Activated naive CD4-positive, alpha-beta T cell treated with anti-CD3 and anti-CD28 coated beads, Interleukin-2, amount 10 ng/mL, durations not matched to agents 7 days and 5 days (primary cell): ENCODE data around the gene ZNF609.
"Not testable (repeated sequence)": the region's sequence is repeated elsewhere in the genome, so short reads cannot be mapped to it uniquely, and the experiment has no call there.

Experiments
- CTCF ChIA-PET: fragments of 350-600 bp; sonication (Branson Sonifier 250); formaldehyde crosslinking; loops from one replicate; lab custom pipeline; 2021; ENCODE audit warnings: antibody characterized with exemption; lab: Charles Lee
- DNase-seq: peaks from one replicate; pipeline ENCODE4 v3.0.0-alpha.2; 2020
- H3K27ac Mint-ChIP-seq: one replicate; pipeline ENCODE4 v1.8.0; 2021; ENCODE audit warnings: mild to moderate bottlenecking, moderate library complexity, mixed read lengths
- H3K27me3 Mint-ChIP-seq: one replicate; pipeline ENCODE4 v1.8.0; 2021; ENCODE audit warnings: mild to moderate bottlenecking, mixed read lengths
- H3K36me3 Mint-ChIP-seq: one replicate; pipeline ENCODE4 v1.8.0; 2021; ENCODE audit warnings: mixed read lengths
- H3K4me1 Mint-ChIP-seq: one replicate; pipeline ENCODE4 v1.8.0; 2021; ENCODE audit warnings: mixed read lengths
- H3K4me3 Mint-ChIP-seq: one replicate; pipeline ENCODE4 v1.8.0; 2021; ENCODE audit warnings: mild to moderate bottlenecking, moderate library complexity, mixed read lengths
- H3K9me3 Mint-ChIP-seq: one replicate; pipeline ENCODE4 v1.8.0; 2021; ENCODE audit warnings: mixed read lengths

ZNF609 gene

GRCh38 chr15:64581408-64581761 lies 121.0 kb downstream of the ZNF609 start:
- peaks cover 33% of the 10 kb centered on the region for H3K4me1 Mint-ChIP-seq
- peaks cover 19% of the 10 kb centered on the region for H3K9me3 Mint-ChIP-seq
- no peaks in the 10 kb centered on the region for H3K27me3 Mint-ChIP-seq
- no peak for DNase-seq
- H3K36me3 Mint-ChIP-seq = peaks cover 37% of the 10 kb centered on the region
- CTCF ChIA-PET = no interaction called here
- H3K4me3 Mint-ChIP-seq = no peak overlapping the region
- no peak overlapping the region for H3K27ac Mint-ChIP-seq

DNA sequence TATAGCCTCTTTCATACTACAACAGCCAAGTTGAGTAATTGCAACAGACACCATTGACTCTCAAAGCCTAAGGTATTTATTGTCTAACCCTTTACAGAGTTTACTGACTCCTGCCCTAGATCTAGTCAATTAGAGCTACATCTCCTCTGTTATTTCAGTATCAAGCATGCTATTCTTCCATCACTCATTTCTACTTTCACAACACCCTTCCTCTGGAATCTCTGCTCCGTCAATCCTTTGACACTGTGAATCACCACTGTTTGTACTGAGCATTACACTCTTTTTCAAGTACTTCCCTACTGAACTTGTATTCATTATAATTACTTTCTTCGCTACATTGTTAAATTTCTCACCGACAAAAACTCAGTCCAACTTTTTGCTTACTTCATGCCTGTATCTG lies 121.8 kb downstream of the ZNF609 start:
- Mint-ChIP-seq H3K4me1 (peaks cover 41% of the 10 kb centered on the region), H3K9me3 (peaks cover 19% of the 10 kb centered on the region), H3K4me3 (no peak overlapping the region), H3K27ac (peak overlapping the region; percentile 38), H3K27me3 (no peaks in the 10 kb centered on the region), H3K36me3 (peaks cover 41% of the 10 kb centered on the region)
- no peak for DNase-seq
- CTCF ChIA-PET = no interaction called here

DNA sequence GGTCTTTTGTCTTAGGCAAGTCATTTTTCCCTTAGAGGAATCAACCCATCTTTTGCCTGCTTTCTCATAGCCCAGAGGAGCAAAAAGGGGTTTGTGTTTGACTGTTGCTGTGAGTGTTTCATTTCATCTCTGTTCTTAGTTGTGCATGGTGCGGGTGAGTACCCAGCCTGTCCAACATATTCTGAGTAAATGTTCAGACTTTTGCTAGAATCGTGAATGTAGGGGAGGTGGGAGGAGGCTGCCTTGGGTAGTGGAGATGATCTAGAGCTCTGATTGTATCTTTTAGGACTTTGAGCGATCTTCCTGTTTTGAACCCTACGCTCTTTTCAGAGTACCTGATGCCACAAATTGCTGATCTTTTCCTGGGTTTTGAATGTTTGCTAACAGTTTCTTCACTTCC lies 123.1 kb downstream of the ZNF609 start:
- Mint-ChIP-seq H3K36me3 (peaks cover 46% of the 10 kb centered on the region), H3K4me3 (peak overlapping the region; percentile 52), H3K9me3 (peaks cover 19% of the 10 kb centered on the region), H3K27me3 (no peaks in the 10 kb centered on the region), H3K4me1 (peaks cover 51% of the 10 kb centered on the region), H3K27ac (peak overlapping the region; percentile 88)
- peak; percentile 43 for DNase-seq
- CTCF ChIA-PET = interaction anchor here (1.0 kb wide), 1 partner anchor 70 kb away, joined by 3 read pairs; no protein-coding TSS in a partner anchor

DNA sequence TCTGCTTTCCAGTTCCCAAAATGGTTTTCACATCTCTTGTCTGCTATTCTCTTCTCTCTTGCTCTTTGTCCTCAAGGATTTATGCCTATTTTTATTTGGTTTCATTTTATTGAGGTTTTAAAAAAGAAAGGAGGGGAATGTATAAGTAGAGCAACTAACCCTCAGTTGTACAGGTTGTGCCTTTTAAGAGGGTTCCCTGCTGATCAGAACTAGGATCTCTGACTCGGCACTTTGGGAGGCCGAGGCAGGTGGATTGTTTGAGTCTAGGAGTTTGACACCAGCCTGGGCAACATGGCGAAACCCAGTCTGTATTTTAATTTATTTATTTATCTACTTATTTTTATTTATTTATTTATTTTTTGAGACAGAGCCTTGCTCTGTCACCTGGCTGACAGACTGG lies 123.6 kb downstream of the ZNF609 start:
- Mint-ChIP-seq H3K4me1 (peaks cover 55% of the 10 kb centered on the region), H3K9me3 (peaks cover 19% of the 10 kb centered on the region), H3K27me3 (no peaks in the 10 kb centered on the region), H3K4me3 (peak overlapping the region; percentile 52), H3K27ac (peak overlapping the region; percentile 88), H3K36me3 (peaks cover 43% of the 10 kb centered on the region)
- CTCF ChIA-PET = interaction anchor here (1.0 kb wide), 1 partner anchor 69 kb away, joined by 3 read pairs; no protein-coding TSS in a partner anchor
- no peak for DNase-seq

DNA sequence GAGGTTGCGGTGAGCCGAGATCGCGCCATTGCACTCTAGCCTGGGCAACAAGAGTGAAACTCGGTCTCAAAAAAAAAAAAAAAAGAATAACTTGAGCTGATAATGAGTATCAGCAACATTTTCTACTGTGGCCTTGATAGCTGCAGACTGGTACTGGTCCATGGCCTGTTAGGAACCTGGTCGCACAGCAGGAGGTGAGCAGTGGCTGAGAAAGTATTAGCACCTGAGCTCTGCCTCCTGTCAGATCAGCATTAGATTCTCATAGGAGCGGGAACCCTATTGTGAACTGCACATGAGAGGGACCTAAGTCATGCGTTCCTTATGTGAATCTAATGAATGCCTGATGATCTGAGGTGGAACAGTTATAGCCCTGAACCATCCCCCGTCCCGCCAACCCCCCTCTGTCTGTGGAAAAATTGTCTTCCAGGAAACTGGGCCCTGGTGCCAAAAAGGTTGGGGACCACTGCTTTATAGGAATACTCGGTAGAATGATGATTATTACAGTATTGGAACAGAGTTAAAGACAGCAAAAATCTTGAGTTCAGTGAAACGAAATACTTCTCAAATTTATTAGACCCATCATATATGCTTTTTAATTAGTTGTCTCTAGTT lies 126.0 kb downstream of the ZNF609 start:
- Mint-ChIP-seq H3K27ac (no peak overlapping the region), H3K4me3 (no peak overlapping the region), H3K36me3 (peaks cover 37% of the 10 kb centered on the region), H3K4me1 (peaks cover 78% of the 10 kb centered on the region), H3K9me3 (peaks cover 9% of the 10 kb centered on the region), H3K27me3 (no peaks in the 10 kb centered on the region)
- DNase-seq = no peak
- CTCF ChIA-PET = interaction anchor here (0.6 kb wide), 1 partner anchor 37 kb away, joined by 3 read pairs; no protein-coding TSS in a partner anchor

GRCh38 chr15:64586984-64587383 lies 126.6 kb downstream of the ZNF609 start:
- H3K9me3 Mint-ChIP-seq = peaks cover 5% of the 10 kb centered on the region
- peaks cover 32% of the 10 kb centered on the region for H3K36me3 Mint-ChIP-seq
- no peak for DNase-seq
- H3K27me3 Mint-ChIP-seq = no peaks in the 10 kb centered on the region
- no peak overlapping the region for H3K27ac Mint-ChIP-seq
- H3K4me1 Mint-ChIP-seq = peaks cover 77% of the 10 kb centered on the region
- no peak overlapping the region for H3K4me3 Mint-ChIP-seq
- CTCF ChIA-PET = interaction anchor here (0.6 to 0.8 kb wide), 2 partner anchors 37 to 66 kb away, joined by 3 read pairs; no protein-coding TSS in a partner anchor

GRCh38 chr15:64589435-64590084 lies 129.2 kb downstream of the ZNF609 start:
- no peak for DNase-seq
- Mint-ChIP-seq H3K27me3 (no peaks in the 10 kb centered on the region), H3K4me3 (no peak overlapping the region), H3K27ac (peak overlapping the region; percentile 79), H3K9me3 (peaks cover 2% of the 10 kb centered on the region), H3K36me3 (peaks cover 33% of the 10 kb centered on the region), H3K4me1 (peaks cover 71% of the 10 kb centered on the region)
- CTCF ChIA-PET = interaction anchor here (0.9 to 1.2 kb wide), 2 partner anchors 8 to 86 kb away, joined by 3 read pairs; no protein-coding TSS in a partner anchor

- not testable (repeated sequence) for H3K27me3 Mint-ChIP-seq, DNase-seq, H3K4me3 Mint-ChIP-seq, H3K27ac Mint-ChIP-seq, H3K9me3 Mint-ChIP-seq
- CTCF ChIA-PET = interaction anchor here (1.0 kb wide), 1 partner anchor 59 kb away, joined by 4 read pairs; no protein-coding TSS in a partner anchor
- Mint-ChIP-seq H3K36me3 (peaks cover 19% of the 10 kb centered on the region), H3K4me1 (peaks cover 66% of the 10 kb centered on the region)
Observed at GRCh38 chr15:64592845-64593244, 132.5 kb downstream of the ZNF609 start.

GRCh38 chr15:64596701-64597476 lies 136.5 kb downstream of the ZNF609 start:
- CTCF ChIA-PET = interaction anchor here (0.7 to 1.3 kb wide), 2 partner anchors 8 to 37 kb away, joined by 3 read pairs; no protein-coding TSS in a partner anchor
- H3K27me3 Mint-ChIP-seq = no peaks in the 10 kb centered on the region
- H3K27ac Mint-ChIP-seq = peak overlapping the region; percentile 88
- peaks cover 18% of the 10 kb centered on the region for H3K36me3 Mint-ChIP-seq
- DNase-seq = peak; percentile 53
- H3K4me1 Mint-ChIP-seq = peaks cover 66% of the 10 kb centered on the region
- no peaks in the 10 kb centered on the region for H3K9me3 Mint-ChIP-seq
- H3K4me3 Mint-ChIP-seq = peak overlapping the region; percentile 71

DNA sequence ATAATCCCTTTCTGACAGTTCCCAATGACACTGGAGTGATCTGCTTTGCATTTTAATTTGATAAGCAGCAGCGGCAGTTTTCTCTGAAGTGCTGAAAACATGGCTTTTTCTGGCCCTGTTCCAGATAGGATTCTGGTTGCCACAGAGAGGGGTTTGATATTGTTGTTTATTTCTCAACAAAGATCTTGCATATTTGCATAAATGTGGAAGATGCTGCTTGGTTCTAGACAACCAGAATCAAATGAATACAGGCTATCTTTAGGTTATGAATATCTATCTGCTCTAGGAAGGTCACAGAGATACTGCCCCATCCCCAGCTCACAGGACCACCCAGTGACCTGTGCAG lies 137.1 kb downstream of the ZNF609 start:
- peaks cover 16% of the 10 kb centered on the region for H3K36me3 Mint-ChIP-seq
- no peaks in the 10 kb centered on the region for H3K9me3 Mint-ChIP-seq
- CTCF ChIA-PET = interaction anchor here (0.7 to 1.3 kb wide), 2 partner anchors 8 to 37 kb away, joined by 3 read pairs; no protein-coding TSS in a partner anchor
- peak overlapping the region; percentile 88 for H3K27ac Mint-ChIP-seq
- H3K4me1 Mint-ChIP-seq = peaks cover 71% of the 10 kb centered on the region
- no peak for DNase-seq
- H3K27me3 Mint-ChIP-seq = no peaks in the 10 kb centered on the region
- peak overlapping the region; percentile 71 for H3K4me3 Mint-ChIP-seq

DNA sequence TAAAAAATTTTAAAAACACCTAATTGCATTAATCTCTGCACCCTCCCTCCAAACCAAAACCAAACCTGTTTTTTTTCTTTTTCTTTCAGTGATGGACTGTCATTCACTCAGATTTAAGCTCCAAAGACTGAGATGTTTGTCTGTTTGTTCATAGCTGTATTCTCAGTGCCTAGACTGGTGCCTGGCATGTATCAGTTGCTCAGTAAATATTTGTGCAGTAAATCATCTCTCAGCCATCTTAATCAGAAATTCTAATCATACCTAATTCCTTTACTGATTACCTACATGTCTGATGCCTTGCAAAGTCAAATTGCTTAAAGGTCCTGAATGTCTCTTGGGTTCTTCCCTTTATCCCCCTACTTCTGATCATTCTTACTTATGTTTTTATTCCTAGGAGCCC lies 138.8 kb downstream of the ZNF609 start:
- Mint-ChIP-seq H3K27me3 (no peaks in the 10 kb centered on the region), H3K9me3 (no peaks in the 10 kb centered on the region), H3K4me3 (no peak overlapping the region), H3K4me1 (peaks cover 67% of the 10 kb centered on the region), H3K36me3 (peaks cover 9% of the 10 kb centered on the region), H3K27ac (no peak overlapping the region)
- CTCF ChIA-PET = no interaction called here
- DNase-seq = no peak

DNA sequence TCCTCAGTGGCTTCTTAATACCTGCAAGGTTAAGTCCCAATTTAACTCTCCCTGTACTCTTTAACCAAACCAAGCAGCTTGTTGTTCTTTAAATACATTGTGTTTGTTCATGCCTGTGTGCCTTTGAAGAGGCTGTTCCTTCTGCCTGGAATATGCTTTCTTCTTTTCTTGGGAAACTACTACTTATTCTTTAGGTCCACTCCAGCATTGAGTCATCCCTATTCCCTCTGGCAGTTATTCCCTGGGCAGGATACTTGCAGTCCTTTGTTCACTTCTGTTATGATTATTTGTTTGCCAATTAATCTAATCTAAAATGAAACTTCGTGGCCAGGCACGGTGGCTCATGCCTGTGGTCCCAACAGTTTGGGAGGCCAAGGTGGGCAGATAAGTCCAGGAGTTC lies 139.3 kb downstream of the ZNF609 start:
- Mint-ChIP-seq H3K27ac (no peak overlapping the region), H3K36me3 (peaks cover 9% of the 10 kb centered on the region), H3K27me3 (no peaks in the 10 kb centered on the region), H3K4me1 (peaks cover 69% of the 10 kb centered on the region), H3K9me3 (no peaks in the 10 kb centered on the region), H3K4me3 (no peak overlapping the region)
- CTCF ChIA-PET = no interaction called here
- DNase-seq = no peak

- Mint-ChIP-seq H3K27me3 (no peaks in the 10 kb centered on the region), H3K36me3 (peaks cover 9% of the 10 kb centered on the region), H3K27ac (no peak overlapping the region), H3K9me3 (no peaks in the 10 kb centered on the region), H3K4me1 (peaks cover 67% of the 10 kb centered on the region), H3K4me3 (no peak overlapping the region)
- CTCF ChIA-PET = interaction anchor here (0.6 kb wide), 1 partner anchor 45 kb away, joined by 3 read pairs; no protein-coding TSS in a partner anchor
- DNase-seq = no peak
Observed at GRCh38 chr15:64600794-64601193, 140.4 kb downstream of the ZNF609 start.

- DNase-seq = no peak
- Mint-ChIP-seq H3K27ac (no peak overlapping the region), H3K27me3 (no peaks in the 10 kb centered on the region), H3K9me3 (no peaks in the 10 kb centered on the region), H3K4me3 (no peak overlapping the region), H3K36me3 (peaks cover 10% of the 10 kb centered on the region), H3K4me1 (peaks cover 44% of the 10 kb centered on the region)
- CTCF ChIA-PET = interaction anchor here (0.7 kb wide), 1 partner anchor 83 kb away, joined by 3 read pairs; no protein-coding TSS in a partner anchor
Observed at GRCh38 chr15:64604319-64604718, 143.9 kb downstream of the ZNF609 start.
